SIG-M5 treated with dmso at 0.1 percent for 504 hours (cell line): ENCODE results near the gene ACTL7B.
A peak's percentile ranks its signal among the peaks of the same experiment; 100 is the strongest.
"Not testable (repeated sequence)": the region's sequence is repeated elsewhere in the genome, so short reads cannot be mapped to it uniquely, and the experiment has no call there.

Source experiments
- DNase-seq: peaks from one replicate; lab custom pipeline; 2025; ENCODE audit not compliant: unreplicated experiment; lab: John Stamatoyannopoulos, UW

The ACTL7B gene

GRCh38 chr9:108845947-108846346 is 9.8 kb downstream of the ACTL7B start:
- DNase-seq = peak; percentile 26

GRCh38 chr9:108845507-108845906 is 10.3 kb downstream of the ACTL7B start:
- DNase-seq = no peak

GRCh38 chr9:108844856-108845255 is 10.9 kb downstream of the ACTL7B start:
- DNase-seq = no peak

GRCh38 chr9:108844391-108844790 is 11.4 kb downstream of the ACTL7B start:
- no peak for DNase-seq

GRCh38 chr9:108842610-108843295 is 13.0 kb downstream of the ACTL7B start:
- no peak for DNase-seq

- not testable (repeated sequence) for DNase-seq
Observed at GRCh38 chr9:108839561-108839960, 16.2 kb downstream of the ACTL7B start.

GRCh38 chr9:108838017-108838416 is 17.8 kb downstream of the ACTL7B start:
- no peak for DNase-seq

GRCh38 chr9:108837530-108837929 is 18.3 kb downstream of the ACTL7B start:
- no peak for DNase-seq

GRCh38 chr9:108836781-108837180 is 19.0 kb downstream of the ACTL7B start:
- DNase-seq = no peak

GRCh38 chr9:108836319-108836718 is 19.5 kb downstream of the ACTL7B start:
- no peak for DNase-seq

- DNase-seq = no peak
Observed at GRCh38 chr9:108835831-108836230, 20.0 kb downstream of the ACTL7B start.

GRCh38 chr9:108834959-108835665 is 20.7 kb downstream of the ACTL7B start:
- peak; percentile 61 for DNase-seq

- DNase-seq = no peak
Observed at GRCh38 chr9:108832179-108832500, 23.6 kb downstream of the ACTL7B start.

GRCh38 chr9:108831496-108832178 is 24.1 kb downstream of the ACTL7B start:
- no peak for DNase-seq

- no peak for DNase-seq
Observed at GRCh38 chr9:108830272-108830671, 25.5 kb downstream of the ACTL7B start.

GRCh38 chr9:108823829-108824228 is 32.0 kb downstream of the ACTL7B start:
- no peak for DNase-seq

GRCh38 chr9:108816037-108816436 is 39.7 kb downstream of the ACTL7B start:
- DNase-seq = peak; percentile 54

- DNase-seq = no peak
Observed at GRCh38 chr9:108815156-108815555, 40.6 kb downstream of the ACTL7B start.

- DNase-seq = peak; percentile 37
Observed at GRCh38 chr9:108813951-108814601, 41.7 kb downstream of the ACTL7B start.

- DNase-seq = no peak
Observed at GRCh38 chr9:108812396-108813025, 43.3 kb downstream of the ACTL7B start.

GRCh38 chr9:108811944-108812343 is 43.8 kb downstream of the ACTL7B start:
- no peak for DNase-seq
